HG03175 (cell line): ENCODE measurements around the gene PRKAR2B.
"Not testable (repeated sequence)": the region's sequence is repeated elsewhere in the genome, so short reads cannot be mapped to it uniquely, and the experiment has no call there.

Source experiments
- ATAC-seq: cut with Tn5 transposase; IDR thresholded peaks from one replicate; pipeline ENCODE4 v1.9.1; 2021; ENCODE audit warnings: mild to moderate bottlenecking, moderate library complexity; ENCODE audit not compliant: unreplicated experiment

PRKAR2B gene

GRCh38 chr7:107047902-107048782 is 3.6 kb downstream of the PRKAR2B start:
- no peak for ATAC-seq

- no peak for ATAC-seq
Observed at GRCh38 chr7:107048783-107049418, 4.4 kb downstream of the PRKAR2B start.

- ATAC-seq, result no peak
Observed at GRCh38 chr7:107049480-107049879, 5.0 kb downstream of the PRKAR2B start.

GRCh38 chr7:107049971-107050532 is 5.5 kb downstream of the PRKAR2B start:
- ATAC-seq, result no peak

GRCh38 chr7:107051376-107051775 is 6.9 kb downstream of the PRKAR2B start:
- no peak for ATAC-seq

GRCh38 chr7:107054965-107055364 is 10.5 kb downstream of the PRKAR2B start:
- not testable (repeated sequence) for ATAC-seq

GRCh38 chr7:107056058-107056457 is 11.6 kb downstream of the PRKAR2B start:
- not testable (repeated sequence) for ATAC-seq

GRCh38 chr7:107056728-107057473 is 12.4 kb downstream of the PRKAR2B start:
- ATAC-seq, result no peak

GRCh38 chr7:107057474-107057833 is 12.9 kb downstream of the PRKAR2B start:
- no peak for ATAC-seq

GRCh38 chr7:107059468-107059867 is 15.0 kb downstream of the PRKAR2B start:
- ATAC-seq, result no peak

- no peak for ATAC-seq
Observed at GRCh38 chr7:107063245-107064120, 19.0 kb downstream of the PRKAR2B start.

- ATAC-seq, result no peak
Observed at GRCh38 chr7:107064255-107064654, 19.8 kb downstream of the PRKAR2B start.

- no peak for ATAC-seq
Observed at GRCh38 chr7:107065929-107066247, 21.4 kb downstream of the PRKAR2B start.

GRCh38 chr7:107068156-107068555 is 23.7 kb downstream of the PRKAR2B start:
- no peak for ATAC-seq

- no peak for ATAC-seq
Observed at GRCh38 chr7:107069457-107069856, 25.0 kb downstream of the PRKAR2B start.

- no peak for ATAC-seq
Observed at GRCh38 chr7:107070710-107071109, 26.2 kb downstream of the PRKAR2B start.

GRCh38 chr7:107071129-107071528 is 26.6 kb downstream of the PRKAR2B start:
- no peak for ATAC-seq

- no peak for ATAC-seq
Observed at GRCh38 chr7:107072133-107072532, 27.6 kb downstream of the PRKAR2B start.

- ATAC-seq, result no peak
Observed at GRCh38 chr7:107075863-107076574, 31.5 kb downstream of the PRKAR2B start.
